Measurements from ENCODE around the gene GTF2A1.
A peak's percentile ranks its signal among the peaks of the same experiment; 100 is the strongest.

Gene GTF2A1

DNA sequence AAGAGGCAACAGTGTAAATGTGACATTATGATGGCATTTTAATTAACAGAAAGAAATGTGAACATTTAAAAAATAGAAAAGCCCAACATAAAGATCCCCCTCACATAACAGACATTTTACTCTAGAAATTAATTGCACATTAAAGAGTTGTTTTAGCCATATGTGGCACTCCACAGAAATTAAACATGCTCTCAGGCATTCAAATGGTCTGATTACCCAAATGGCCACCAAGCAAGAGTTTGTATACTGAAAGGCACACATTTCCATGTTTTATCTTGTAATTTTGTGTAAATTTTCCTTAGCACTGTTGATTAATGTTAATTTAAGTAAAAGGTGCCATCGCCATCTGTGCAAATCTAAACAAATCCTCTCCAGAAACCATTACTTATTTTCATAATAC lies 43.5 kb downstream of the GTF2A1 start:
- no peak for DNase-seq (ENCODE audit: low read depth, low spot score)

DNA sequence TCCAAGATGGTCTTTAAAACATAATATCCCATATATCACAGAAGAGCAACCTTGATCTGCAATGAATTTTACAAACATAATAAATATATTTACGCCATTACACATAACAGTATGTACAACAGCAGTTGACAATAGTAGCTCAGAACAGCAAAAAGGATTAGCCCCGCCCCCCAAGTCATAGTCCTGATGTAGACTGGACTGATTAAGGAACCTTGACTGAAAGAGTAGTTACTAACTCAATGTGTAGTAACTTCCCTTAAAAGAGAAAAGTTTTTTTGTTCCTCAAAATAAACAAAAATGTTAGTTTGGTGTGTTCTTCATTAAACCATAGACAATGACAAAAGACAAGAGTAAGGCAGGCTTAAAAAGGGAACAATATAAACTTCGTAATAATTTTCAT lies 44.5 kb downstream of the GTF2A1 start:
- no peak for DNase-seq (ENCODE audit: low read depth, low spot score)

- no peak for DNase-seq (ENCODE audit: low read depth, low spot score)
Measured at GRCh38 chr14:81172881-81173280, 47.9 kb downstream of the GTF2A1 start.

- DNase-seq (ENCODE audit: low read depth, low spot score): no peak
Measured at GRCh38 chr14:81172353-81172752, 48.4 kb downstream of the GTF2A1 start.

- DNase-seq (ENCODE audit: low read depth, low spot score): no peak
Measured at GRCh38 chr14:81170829-81171195, 49.9 kb downstream of the GTF2A1 start.

DNA sequence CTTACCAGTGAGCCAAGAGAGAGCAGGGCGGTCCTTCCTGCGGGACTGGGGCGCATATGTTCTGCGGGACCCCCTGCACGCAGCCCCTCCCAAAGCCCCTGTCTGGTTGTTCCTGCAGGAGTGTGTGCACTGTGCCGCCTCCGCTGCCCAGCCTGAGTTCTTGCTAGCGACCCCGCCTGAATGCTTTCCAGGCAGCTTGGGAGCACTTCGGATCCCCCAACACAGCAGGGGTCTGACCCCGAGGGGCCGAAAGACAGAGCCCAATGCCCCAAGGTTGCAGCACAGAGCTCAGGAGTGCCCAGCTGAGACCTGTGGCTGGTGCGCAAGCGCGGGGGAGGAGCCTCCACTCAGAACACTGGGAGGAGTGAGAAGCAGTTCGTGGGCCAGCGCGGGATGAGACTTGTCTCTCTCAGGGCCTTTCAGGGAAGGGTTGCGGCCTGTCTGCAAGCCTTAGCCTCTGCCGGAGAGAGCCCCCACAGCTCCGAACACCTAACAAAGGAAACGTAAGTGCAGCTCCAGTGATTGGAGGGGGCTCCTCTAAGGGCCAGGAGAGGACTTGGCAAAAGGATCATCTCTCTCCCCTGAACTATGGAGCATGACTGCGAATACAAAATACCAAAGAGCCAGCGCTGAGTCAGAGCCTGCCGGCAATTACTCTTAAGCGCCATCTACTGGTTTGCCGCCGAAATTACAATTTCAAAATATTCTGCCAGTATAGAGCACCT lies 50.5 kb downstream of the GTF2A1 start:
- DNase-seq (ENCODE audit: low read depth, low spot score): peak; percentile 40

- DNase-seq (ENCODE audit: low read depth, low spot score): no peak
Measured at GRCh38 chr14:81169711-81170103, 51.1 kb downstream of the GTF2A1 start.

GRCh38 chr14:81169267-81169666 lies 51.5 kb downstream of the GTF2A1 start:
- no peak for DNase-seq (ENCODE audit: low read depth, low spot score)

GRCh38 chr14:81166121-81166520 lies 54.6 kb downstream of the GTF2A1 start:
- DNase-seq (ENCODE audit: low read depth, low spot score): no peak

DNA sequence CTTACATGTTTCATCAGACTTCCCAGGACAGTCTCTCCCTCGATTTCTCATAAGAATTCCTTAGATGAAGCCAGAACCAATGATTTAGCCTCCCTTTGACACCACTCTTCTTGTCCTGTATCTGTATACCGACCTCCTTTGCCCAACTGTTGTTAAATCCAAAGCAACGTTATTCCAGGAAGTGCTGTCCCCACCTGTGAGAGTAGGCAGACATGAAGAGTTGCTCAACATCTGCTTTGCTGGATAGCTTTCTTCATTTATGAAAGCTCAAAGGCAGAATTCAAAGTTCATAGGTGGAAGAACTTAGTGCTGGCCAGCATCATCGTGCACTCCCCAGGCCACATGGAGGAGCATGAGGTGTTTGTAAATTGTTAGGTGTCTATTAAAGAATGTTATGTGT lies 55.6 kb downstream of the GTF2A1 start:
- DNase-seq (ENCODE audit: low read depth, low spot score): no peak

- DNase-seq (ENCODE audit: low read depth, low spot score): peak; percentile 68
Measured at GRCh38 chr14:81164167-81164774, 56.5 kb downstream of the GTF2A1 start.

DNA sequence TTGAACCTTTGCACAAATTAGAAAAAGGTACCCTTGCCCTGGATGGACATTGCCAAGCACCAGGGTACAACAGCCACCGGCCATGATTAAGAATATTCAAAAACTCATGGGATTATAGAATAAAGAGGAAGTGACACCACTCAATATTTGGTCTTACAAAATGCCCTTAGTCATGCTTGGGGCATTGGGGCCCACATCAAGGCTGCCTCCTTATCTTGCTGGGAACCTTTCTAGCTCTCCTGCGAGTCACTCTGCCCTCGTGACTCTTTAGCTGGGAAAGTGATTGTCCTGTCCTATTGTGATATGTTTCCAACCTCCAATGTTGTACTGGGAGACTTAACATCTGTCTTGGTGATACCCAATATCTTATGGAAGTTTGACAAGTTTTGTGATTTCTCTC lies 57.8 kb downstream of the GTF2A1 start:
- no peak for DNase-seq (ENCODE audit: low read depth, low spot score)

- DNase-seq (ENCODE audit: low read depth, low spot score): no peak
Measured at GRCh38 chr14:81161749-81162148, 59.0 kb downstream of the GTF2A1 start.

DNA sequence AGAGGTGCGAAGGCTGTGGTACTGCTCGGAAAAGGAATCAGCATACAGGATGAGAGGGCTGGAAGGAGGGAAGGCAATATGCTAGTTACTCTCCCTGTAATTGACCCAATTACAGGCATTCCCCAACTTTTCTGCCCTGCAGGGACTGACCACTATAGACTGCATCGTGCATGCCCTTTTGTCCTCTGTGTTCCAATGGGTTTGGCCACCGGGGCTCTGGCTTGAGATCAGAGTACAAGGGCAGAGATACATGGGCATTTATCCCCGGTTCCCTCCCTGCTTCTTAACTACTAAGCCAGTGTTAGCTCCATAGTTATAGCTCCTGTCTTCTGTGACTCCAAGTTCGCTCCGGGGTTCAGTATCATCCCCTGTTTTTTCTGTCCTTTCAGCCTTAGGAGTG lies 59.7 kb downstream of the GTF2A1 start:
- no peak for DNase-seq (ENCODE audit: low read depth, low spot score)

GRCh38 chr14:81157431-81157830 lies 63.3 kb downstream of the GTF2A1 start:
- no peak for DNase-seq (ENCODE audit: low read depth, low spot score)

GRCh38 chr14:81153187-81153586 lies 67.6 kb downstream of the GTF2A1 start:
- DNase-seq (ENCODE audit: low read depth, low spot score): no peak

DNA sequence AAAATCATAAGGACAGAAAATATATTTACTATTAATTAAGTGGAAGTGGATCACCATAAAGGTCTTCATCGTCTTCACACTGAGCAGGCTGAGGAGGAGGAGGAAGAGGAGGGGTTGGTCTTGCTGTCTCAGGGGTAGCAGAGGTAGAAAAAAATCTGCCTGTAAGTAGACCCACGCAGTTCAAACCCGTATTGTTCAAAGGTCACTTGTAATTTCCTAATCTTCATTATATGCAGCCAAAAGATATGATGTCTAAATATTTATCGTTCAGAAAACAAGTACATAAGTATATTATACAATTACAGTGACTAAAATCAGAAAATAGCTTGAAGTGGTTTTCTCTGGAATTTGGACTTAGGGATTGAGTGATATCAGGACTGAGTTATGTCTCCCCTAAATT lies 72.1 kb downstream of the GTF2A1 start:
- no peak for DNase-seq (ENCODE audit: low read depth, low spot score)

DNA sequence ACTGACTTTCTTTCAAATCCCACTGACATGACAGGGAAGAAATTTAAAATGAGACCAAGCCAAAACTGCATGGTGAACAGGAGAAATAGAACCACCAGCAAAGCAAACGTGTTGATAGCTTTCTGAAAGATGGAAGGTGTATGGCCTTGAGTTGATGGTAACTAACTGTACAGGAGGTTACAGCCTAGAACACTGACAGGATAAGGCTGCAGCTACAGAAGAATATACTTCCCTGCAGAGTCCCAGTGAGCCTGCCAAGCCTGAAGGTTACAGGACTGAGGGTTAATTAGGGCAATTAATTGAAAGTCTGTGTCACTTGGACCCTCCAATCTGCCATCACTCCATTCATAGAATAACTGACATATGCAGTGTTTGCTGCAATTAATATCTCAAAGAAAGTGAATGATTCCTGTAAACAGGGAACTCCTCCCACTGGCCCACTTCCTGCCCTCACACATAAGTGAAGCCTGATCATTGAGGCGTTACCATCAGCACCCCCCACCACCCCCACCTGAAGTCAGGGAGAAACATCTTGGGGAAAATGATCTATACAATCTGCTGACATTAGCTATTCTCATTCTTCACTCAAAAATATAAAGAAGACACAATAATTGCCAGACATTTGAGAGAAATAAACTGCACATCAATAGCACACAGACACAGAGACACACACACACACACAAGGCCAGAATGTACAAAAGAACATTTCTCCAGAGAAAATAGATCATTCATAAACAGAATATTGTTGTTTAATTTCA lies 73.4 kb downstream of the GTF2A1 start:
- DNase-seq (ENCODE audit: low read depth, low spot score): no peak

- DNase-seq (ENCODE audit: low read depth, low spot score): no peak
Measured at GRCh38 chr14:81144824-81145603, 75.7 kb downstream of the GTF2A1 start.

GRCh38 chr14:81143793-81144192 lies 77.0 kb downstream of the GTF2A1 start:
- no peak for DNase-seq (ENCODE audit: low read depth, low spot score)

DNA sequence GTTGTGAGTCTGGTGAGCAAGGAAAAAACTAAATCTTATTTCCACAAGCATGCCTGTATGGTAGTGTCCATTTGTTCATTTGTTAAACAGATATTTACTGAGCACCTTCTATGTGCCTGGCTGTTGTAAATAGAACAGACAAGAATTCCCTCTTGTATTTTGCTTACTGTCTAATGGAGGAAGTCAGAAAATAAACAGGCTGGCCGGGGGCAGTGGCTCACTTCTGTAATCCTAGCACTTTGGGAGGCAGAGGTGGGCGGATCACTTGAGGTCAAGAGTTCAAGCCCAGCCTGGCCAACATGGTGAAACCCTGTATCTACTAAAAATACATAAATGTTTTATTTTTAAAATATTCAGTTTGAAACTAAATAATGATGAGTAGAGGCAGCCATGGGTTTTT lies 79.3 kb downstream of the GTF2A1 start:
- no peak for DNase-seq (ENCODE audit: low read depth, low spot score)

GRCh38 chr14:81138429-81138828 lies 82.3 kb downstream of the GTF2A1 start:
- no peak for DNase-seq (ENCODE audit: low read depth, low spot score)

All from iPS DF 19.7 (cell line).